Mesodermal cell (in vitro differentiated cells): ENCODE data around the gene ANGEL1.

ENCODE experiments used
- H3K27ac ChIP-seq: 2 replicates; pipeline ENCODE4 v1.7.0; 2013; ENCODE audit warnings: mild to moderate bottlenecking, low read depth, low read length, moderate library complexity; ENCODE audit not compliant: severe bottlenecking
- H3K36me3 ChIP-seq: 2 replicates; pipeline ENCODE4 v1.7.1; 2013; ENCODE audit warnings: mild to moderate bottlenecking, low read length, moderate library complexity; ENCODE audit not compliant: control insufficient read depth, insufficient read depth
- H3K4me1 ChIP-seq: one replicate; pipeline ENCODE4 v1.7.1; 2013; ENCODE audit warnings: mild to moderate bottlenecking, low read length; ENCODE audit not compliant: insufficient read depth, control insufficient read depth, poor library complexity, severe bottlenecking
- H3K4me3 ChIP-seq: 2 replicates; pipeline ENCODE4 v1.7.0; 2013; ENCODE audit warnings: low read length, control low read depth, mild to moderate bottlenecking; ENCODE audit not compliant: insufficient read depth, poor library complexity, severe bottlenecking; ENCODE audit errors: extremely low read depth
- H3K9me3 ChIP-seq: 2 replicates; pipeline ENCODE4 v1.7.1; 2013; ENCODE audit warnings: mild to moderate bottlenecking, low read length, moderate library complexity; ENCODE audit not compliant: control insufficient read depth
- WGBS, 2 experiments: methylation state at CpG; one replicate each; pipeline ENCODE4 v1.1.5; 2013; ENCODE audit warnings: missing lambda C conversion rate in 2 of 2; ENCODE audit not compliant: insufficient coverage in 2 of 2; 5-methylcytosine and 5-hydroxymethylcytosine counted together

Gene ANGEL1

GRCh38 chr14:76779221-76780057 lies 33.2 kb downstream of the ANGEL1 start:
- H3K9me3 ChIP-seq = no peaks in the 10 kb centered on the region
- no peak overlapping the region for H3K27ac ChIP-seq
- peaks cover 48% of the 10 kb centered on the region for H3K36me3 ChIP-seq
- WGBS, 2 experiments = 92 to 94% methylated on average over 5 to 6 of the region's 7 CpGs
- H3K4me3 ChIP-seq = no peak overlapping the region
- H3K4me1 ChIP-seq = peaks cover 31% of the 10 kb centered on the region

- Histone ChIP-seq H3K27ac (no peak overlapping the region), H3K36me3 (peaks cover 48% of the 10 kb centered on the region), H3K4me3 (no peak overlapping the region), H3K9me3 (no peaks in the 10 kb centered on the region), H3K4me1 (peaks cover 38% of the 10 kb centered on the region)
- 91 to 98% methylated on average over 12 to 13 of the region's 16 CpGs for WGBS, 2 experiments
These were observed 34.0 kb downstream of the ANGEL1 start for GRCh38 chr14:76778546-76779215.

GRCh38 chr14:76777721-76778120 lies 35.0 kb downstream of the ANGEL1 start:
- no peak overlapping the region for H3K4me3 ChIP-seq
- H3K9me3 ChIP-seq = no peaks in the 10 kb centered on the region
- H3K36me3 ChIP-seq = peaks cover 46% of the 10 kb centered on the region
- WGBS, 2 experiments = 95 to 100% methylated on average over 2 to 5 of the region's 9 CpGs
- peaks cover 44% of the 10 kb centered on the region for H3K4me1 ChIP-seq
- no peak overlapping the region for H3K27ac ChIP-seq

GRCh38 chr14:76776428-76777251 lies 36.0 kb downstream of the ANGEL1 start:
- H3K9me3 ChIP-seq = no peaks in the 10 kb centered on the region
- H3K27ac ChIP-seq = no peak overlapping the region
- WGBS, 2 experiments = 89 to 90% methylated on average over 4 to 6 of the region's 10 CpGs
- H3K4me3 ChIP-seq = no peak overlapping the region
- peaks cover 49% of the 10 kb centered on the region for H3K4me1 ChIP-seq
- H3K36me3 ChIP-seq = peaks cover 36% of the 10 kb centered on the region

GRCh38 chr14:76775695-76776427 lies 36.8 kb downstream of the ANGEL1 start:
- H3K4me1 ChIP-seq = peaks cover 43% of the 10 kb centered on the region

GRCh38 chr14:76774821-76775694 lies 37.6 kb downstream of the ANGEL1 start:
- peaks cover 38% of the 10 kb centered on the region for H3K4me1 ChIP-seq
- H3K4me3 ChIP-seq = no peak overlapping the region
- no peaks in the 10 kb centered on the region for H3K9me3 ChIP-seq
- H3K27ac ChIP-seq = no peak overlapping the region
- peaks cover 41% of the 10 kb centered on the region for H3K36me3 ChIP-seq
- 93 to 95% methylated on average over 10 to 20 of the region's 22 CpGs for WGBS, 2 experiments

More at GRCh38 chr14:76775695-76776427, 36.8 kb downstream of the ANGEL1 start:
- Histone ChIP-seq H3K4me3 (no peak overlapping the region), H3K27ac (no peak overlapping the region), H3K36me3 (peaks cover 39% of the 10 kb centered on the region), H3K9me3 (no peaks in the 10 kb centered on the region)
- WGBS, 2 experiments = 96 to 97% methylated on average over 41 to 47 of the region's 54 CpGs

- peaks cover 40% of the 10 kb centered on the region for H3K36me3 ChIP-seq
- H3K4me3 ChIP-seq = no peak overlapping the region
- 93 to 95% methylated on average over 13 to 15 of the region's 18 CpGs for whole genome bisulfite sequencing, 2 experiments
- peak overlapping the region; percentile 92 for H3K27ac ChIP-seq
- H3K9me3 ChIP-seq = no peaks in the 10 kb centered on the region
- peaks cover 38% of the 10 kb centered on the region for H3K4me1 ChIP-seq
These were observed 38.5 kb downstream of the ANGEL1 start for GRCh38 chr14:76773956-76774820.

GRCh38 chr14:76773188-76773885 lies 39.3 kb downstream of the ANGEL1 start:
- peak overlapping the region; percentile 92 for H3K27ac ChIP-seq
- WGBS, 2 experiments = 84 to 100% methylated on average over 2 to 5 of the region's 8 CpGs
- no peaks in the 10 kb centered on the region for H3K9me3 ChIP-seq
- peaks cover 46% of the 10 kb centered on the region for H3K4me1 ChIP-seq
- H3K36me3 ChIP-seq = peaks cover 37% of the 10 kb centered on the region
- H3K4me3 ChIP-seq = no peak overlapping the region
